ENCODE results near the gene SFMBT1. TPM values are rescaled to one million over a fixed set of nuclear protein-coding genes. Genes with fewer than 3 reads are reported as not detected.

The SFMBT1 gene
- total RNA-seq, 4 donors from 2014 or later: 21.3 to 31.6 (median 21.5) TPM

- no peaks in the 10 kb centered on the region for H3K9me3 ChIP-seq
- no peak for TF ChIP-seq POLR2A (IDR thresholded peaks at IDR 0.05)
- no peak for TF ChIP-seq EP300 (IDR thresholded peaks at IDR 0.05)
- TF ChIP-seq POLR2AphosphoS5 (IDR thresholded peaks at IDR 0.05): no peak
- no peak for TF ChIP-seq CTCF (IDR thresholded peaks at IDR 0.05)
- WGBS, 2 donors (ENCODE audit: low coverage in 1 of 2): 100% methylated on average over 1 to 2 of the region's 2 CpGs
- no peak for ATAC-seq
- no peak overlapping the region for H3K4me3 ChIP-seq
- H3K27me3 ChIP-seq: no peaks in the 10 kb centered on the region
- no peaks in the 10 kb centered on the region for H3K4me1 ChIP-seq
- no peak overlapping the region for H3K27ac ChIP-seq
- H3K36me3 ChIP-seq: peaks cover 0 to 15% of the 10 kb centered on the region in 2 donors
Observed at GRCh38 chr3:52959773-52960172, 86.1 kb downstream of the SFMBT1 start.

- no peak overlapping the region for H3K4me3 ChIP-seq
- H3K4me1 ChIP-seq: peaks cover 0 to 6% (median 0%) of the 10 kb centered on the region in 3 donors
- no peak overlapping the region for H3K27ac ChIP-seq
- no peaks in the 10 kb centered on the region for H3K9me3 ChIP-seq
- H3K27me3 ChIP-seq: no peaks in the 10 kb centered on the region
- peaks cover 0 to 13% of the 10 kb centered on the region in 2 donors for H3K36me3 ChIP-seq
- TF ChIP-seq POLR2A (IDR thresholded peaks at IDR 0.05) (no peak), POLR2AphosphoS5 (IDR thresholded peaks at IDR 0.05) (no peak), EP300 (IDR thresholded peaks at IDR 0.05) (no peak), CTCF (IDR thresholded peaks at IDR 0.05) (no peak)
- ATAC-seq: no peak
Observed at GRCh38 chr3:52939600-52939999, 106.3 kb downstream of the SFMBT1 start.

GRCh38 chr3:52934630-52935530 is 111.0 kb downstream of the SFMBT1 start:
- no peak overlapping the region for H3K4me3 ChIP-seq
- no peak overlapping the region for H3K27ac ChIP-seq
- H3K36me3 ChIP-seq: peaks cover 0 to 18% of the 10 kb centered on the region in 2 donors
- ATAC-seq: peak; percentile 78
- H3K9me3 ChIP-seq: no peaks in the 10 kb centered on the region
- WGBS, 2 donors (ENCODE audit: low coverage in 1 of 2): 15 to 18% methylated on average over 8 of the region's 8 CpGs
- peaks cover 0 to 9% (median 0%) of the 10 kb centered on the region in 3 donors for H3K4me1 ChIP-seq
- H3K27me3 ChIP-seq: no peaks in the 10 kb centered on the region
- no peak for TF ChIP-seq EP300 (IDR thresholded peaks at IDR 0.05)
- no peak for TF ChIP-seq POLR2A (IDR thresholded peaks at IDR 0.05)
- TF ChIP-seq CTCF (IDR thresholded peaks at IDR 0.05): peak; percentile 63 to 77 (median 66)
- TF ChIP-seq POLR2AphosphoS5 (IDR thresholded peaks at IDR 0.05): no peak

- H3K4me3 ChIP-seq: no peak overlapping the region
- 75 to 96% methylated on average over 2 of the region's 2 CpGs for WGBS, 2 donors (ENCODE audit: low coverage in 1 of 2)
- H3K27me3 ChIP-seq: no peaks in the 10 kb centered on the region
- peaks cover 0 to 41% of the 10 kb centered on the region in 2 donors for H3K36me3 ChIP-seq
- ATAC-seq: no peak
- H3K4me1 ChIP-seq: peaks cover 0 to 9% (median 0%) of the 10 kb centered on the region in 3 donors
- TF ChIP-seq POLR2AphosphoS5 (IDR thresholded peaks at IDR 0.05) (no peak), EP300 (IDR thresholded peaks at IDR 0.05) (no peak), CTCF (IDR thresholded peaks at IDR 0.05) (no peak), POLR2A (IDR thresholded peaks at IDR 0.05) (no peak)
- no peak overlapping the region for H3K27ac ChIP-seq
- H3K9me3 ChIP-seq: no peaks in the 10 kb centered on the region
Observed at GRCh38 chr3:52931889-52932288, 114.0 kb downstream of the SFMBT1 start.

- Histone ChIP-seq H3K36me3 (peaks cover 0 to 46% of the 10 kb centered on the region in 2 donors), H3K27me3 (no peaks in the 10 kb centered on the region), H3K4me1 (peaks cover 0 to 9% (median 0%) of the 10 kb centered on the region in 3 donors), H3K9me3 (no peaks in the 10 kb centered on the region), H3K4me3 (no peak overlapping the region), H3K27ac (no peak overlapping the region)
- WGBS, 2 donors (ENCODE audit: low coverage in 1 of 2): 88 to 90% methylated on average over 2 to 6 of the region's 6 CpGs
- TF ChIP-seq CTCF (IDR thresholded peaks at IDR 0.05) (no peak), POLR2AphosphoS5 (IDR thresholded peaks at IDR 0.05) (no peak), POLR2A (IDR thresholded peaks at IDR 0.05) (no peak), EP300 (IDR thresholded peaks at IDR 0.05) (no peak)
- ATAC-seq: no peak
Observed at GRCh38 chr3:52931328-52931727, 114.5 kb downstream of the SFMBT1 start.
